A673 (cell line): ENCODE measurements around the gene ERICH2. TPM values are rescaled to one million over a fixed set of nuclear protein-coding genes. Genes with fewer than 3 reads are reported as not detected.

ENCODE experiments used
- BruUV-seq: library from RNA; stranded (reverse); fragments of 400-500 nt; replicated peaks from 2 replicates; lab custom pipeline; 2021; lab: Mats Ljungman, UMichigan
- CTCF ChIA-PET: fragments of 300-600 bp; sonication (Branson Sonifier 250); formaldehyde crosslinking; loops from one replicate; lab custom pipeline; 2022; ENCODE audit warnings: antibody characterized with exemption; lab: Charles Lee
- POLR2A ChIA-PET: fragments of 300-600 bp; sonication (Branson Sonifier 250); formaldehyde crosslinking; loops from one replicate; lab custom pipeline; 2022; ENCODE audit warnings: antibody characterized with exemption; ENCODE audit not compliant: low non-redundant PET; lab: Charles Lee
- DNase-seq: peaks from one replicate; pipeline ENCODE4 v3.0.0-alpha.2; 2015; ENCODE audit warnings: low spot score
- H3K27ac ChIP-seq: fragments of 200-600 bp; sonication (generic); 2 replicates; pipeline ENCODE4 v1.5.1; 2016; ENCODE audit warnings: mixed run types, low read depth, mild to moderate bottlenecking, mixed read lengths, antibody characterized with exemption, low read length; ENCODE audit not compliant: poor library complexity, severe bottlenecking
- H3K27me3 ChIP-seq: fragments of 200-600 bp; sonication (generic); replicated peaks from 2 replicates; pipeline ENCODE4 v1.6.1; 2017; ENCODE audit warnings: mixed run types, low read depth, mild to moderate bottlenecking, mixed read lengths, antibody characterized with exemption, low read length; ENCODE audit not compliant: insufficient read depth, poor library complexity
- H3K36me3 ChIP-seq: fragments of 200-600 bp; sonication (generic); 2 replicates; pipeline ENCODE4 v1.6.1; 2016; ENCODE audit warnings: mixed run types, mild to moderate bottlenecking, mixed read lengths, antibody characterized with exemption, low read length; ENCODE audit not compliant: insufficient read depth, poor library complexity, severe bottlenecking
- H3K4me1 ChIP-seq: fragments of 200-600 bp; sonication (generic); 2 replicates; pipeline ENCODE4 v1.6.1; 2017; ENCODE audit warnings: mixed run types, mild to moderate bottlenecking, mixed read lengths, antibody characterized with exemption, low read length; ENCODE audit not compliant: insufficient read depth, poor library complexity, severe bottlenecking
- H3K4me3 ChIP-seq: fragments of 200-600 bp; sonication (generic); 2 replicates; pipeline ENCODE4 v1.5.1; 2016; ENCODE audit warnings: low read depth, mixed run types, mild to moderate bottlenecking, mixed read lengths, low read length; ENCODE audit not compliant: poor library complexity, severe bottlenecking
- H3K9me3 ChIP-seq: fragments of 200-600 bp; sonication (generic); 2 replicates; pipeline ENCODE4 v1.6.1; 2016; ENCODE audit warnings: mixed run types, low read depth, mild to moderate bottlenecking, mixed read lengths, antibody characterized with exemption, low read length; ENCODE audit not compliant: poor library complexity, severe bottlenecking
- CTCF ChIP-seq: fragments of 300-800, 200-600 bp; sonication (generic); conservative IDR thresholded peaks from 2 replicates; pipeline ENCODE4 v1.5.1; 2017; ENCODE audit warnings: low read depth, mild to moderate bottlenecking, antibody characterized with exemption, low read length, moderate library complexity, mixed read lengths
- EZH2 ChIP-seq: fragments of 200-600 bp; sonication (generic); IDR thresholded peaks from 2 replicates; pipeline ENCODE4 v1.6.1; 2017; ENCODE audit warnings: borderline replicate concordance, low read depth, mild to moderate bottlenecking, mixed read lengths, antibody characterized with exemption, low read length; ENCODE audit not compliant: poor library complexity, severe bottlenecking
- intact Hi-C: fragments of 100-400 bp; cut with micrococcal nuclease; formaldehyde crosslinking; loops from one replicate; pipeline ENCODE4 v1.10.0; 2022; ENCODE audit not compliant: unreplicated experiment
- total RNA-seq: library from RNA; stranded (reverse); gene quantifications from 2 replicates; pipeline ENCODE4 v1.2.3, GENCODE V29; 2021

Gene ERICH2
- total RNA-seq, 1 experiment from 2014 or later, result not detected

GRCh38 chr2:170813611-170814532, 43.7 kb downstream of the ERICH2 start:
- Histone ChIP-seq H3K4me3 (no peak overlapping the region), H3K4me1 (peaks cover 17% of the 10 kb centered on the region), H3K27ac (no peak overlapping the region), H3K36me3 (no peaks in the 10 kb centered on the region), H3K9me3 (no peaks in the 10 kb centered on the region), H3K27me3 (peaks cover 55% of the 10 kb centered on the region)
- DNase-seq, result peak; percentile 77
- no TSS peak for BruUV-seq
- intact Hi-C loops, result loop anchor here (1.0 to 5.0 kb wide), 5 partner anchors 439 to 1362 kb away; no protein-coding TSS in a partner anchor
- TF ChIP-seq EZH2, result peak; percentile 60
- TF ChIP-seq CTCF, result no peak
- POLR2A ChIA-PET, result no interaction called here
- CTCF ChIA-PET, result interaction anchor here (0.5 to 3.0 kb wide), 7 partner anchors 44 to 1361 kb away, joined by 3 to 16 read pairs (median 3); partner anchors contain the start of gene ERICH2

GRCh38 chr2:170814533-170815230, 44.5 kb downstream of the ERICH2 start:
- ChIA-PET POLR2A (no interaction called here), CTCF (interaction anchor here (0.6 to 3.0 kb wide), 4 partner anchors 405 to 1362 kb away, joined by 3 to 16 read pairs (median 8); no protein-coding TSS in a partner anchor)
- H3K27ac ChIP-seq, result no peak overlapping the region
- TF ChIP-seq CTCF (no peak), EZH2 (peak; percentile 6)
- peaks cover 19% of the 10 kb centered on the region for H3K4me1 ChIP-seq
- DNase-seq, result no peak
- H3K27me3 ChIP-seq, result peaks cover 63% of the 10 kb centered on the region
- no peaks in the 10 kb centered on the region for H3K36me3 ChIP-seq
- no peaks in the 10 kb centered on the region for H3K9me3 ChIP-seq
- intact Hi-C loops, result loop anchor here (1.0 to 5.0 kb wide), 4 partner anchors 454 to 1362 kb away; no protein-coding TSS in a partner anchor
- BruUV-seq, result no TSS peak
- H3K4me3 ChIP-seq, result no peak overlapping the region

GRCh38 chr2:170815311-170815710, 45.1 kb downstream of the ERICH2 start:
- Histone ChIP-seq H3K4me1 (peaks cover 19% of the 10 kb centered on the region), H3K9me3 (no peaks in the 10 kb centered on the region), H3K27me3 (peaks cover 69% of the 10 kb centered on the region), H3K4me3 (peak overlapping the region; percentile 44), H3K36me3 (no peaks in the 10 kb centered on the region), H3K27ac (no peak overlapping the region)
- POLR2A ChIA-PET, result no interaction called here
- TF ChIP-seq EZH2 (no peak), CTCF (no peak)
- intact Hi-C loops, result loop anchor here (2.0 kb wide), 1 partner anchor 455 kb away; no protein-coding TSS in a partner anchor
- CTCF ChIA-PET, result interaction anchor here (0.6 to 3.0 kb wide), 4 partner anchors 445 to 1363 kb away, joined by 3 to 16 read pairs (median 6); no protein-coding TSS in a partner anchor
- no TSS peak for BruUV-seq
- DNase-seq, result no peak
